ENCODE data around the gene ADCY5. TPM values are rescaled to one million over a fixed set of nuclear protein-coding genes. Genes with fewer than 3 reads are reported as not detected.

The ADCY5 gene
- total RNA-seq, 6 experiments from 2014 or later = 0.09 to 0.95 (median 0.19) TPM

DNA sequence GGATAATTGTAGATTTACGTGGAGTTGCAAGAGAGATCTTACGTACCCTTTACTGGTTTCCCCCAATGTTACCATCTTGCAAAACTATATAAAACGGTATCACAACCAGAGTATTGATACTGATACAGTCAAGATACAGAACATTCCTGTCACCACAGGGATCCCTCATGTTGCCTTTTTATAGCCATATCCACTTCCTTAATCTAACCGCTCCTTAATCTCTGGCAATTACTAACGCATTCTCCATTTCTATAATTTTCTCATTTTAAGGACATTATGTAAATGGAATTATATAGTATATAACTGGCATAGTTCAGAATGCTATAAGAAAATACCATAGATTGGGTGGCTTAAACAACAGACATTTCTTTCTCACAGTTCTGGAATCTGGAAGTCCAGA, 186.0 kb downstream of the ADCY5 start:
- Mint-ChIP-seq H3K36me3 (ENCODE audit: low read depth) (0 out of 2 replicates have a peak, but pooled peaks cover 8% of the 10 kb centered on the region), H3K9me3 (no peaks in the 10 kb centered on the region), H3K27me3 (ENCODE audit: insufficient read depth) (no peaks in the 10 kb centered on the region), H3K4me3 (no peak overlapping the region), H3K4me1 (ENCODE audit: low read depth) (peaks cover 8% of the 10 kb centered on the region), H3K27ac (no peak overlapping the region)
- no peak for TF ChIP-seq CTCF (IDR thresholded peaks at IDR 0.05)
- DNase-seq = no peak

DNA sequence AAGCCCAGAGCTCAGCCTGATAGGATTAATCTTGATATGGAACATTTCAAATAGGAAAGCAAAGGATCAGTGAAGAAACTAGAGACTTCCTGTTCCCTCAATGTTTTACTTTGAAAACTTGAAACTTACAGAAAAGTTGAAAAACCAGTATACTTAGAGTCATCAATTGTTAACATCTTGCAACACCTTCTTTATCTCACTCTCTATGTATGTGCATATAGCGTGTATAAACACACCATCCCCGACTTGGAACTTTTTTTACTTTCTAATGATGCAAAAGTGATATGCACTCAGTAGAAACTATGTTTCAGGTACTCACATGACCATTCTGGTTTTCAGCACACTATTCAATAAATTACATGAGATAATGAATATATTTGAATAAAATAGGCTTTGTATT, 186.7 kb downstream of the ADCY5 start:
- Mint-ChIP-seq H3K4me1 (ENCODE audit: low read depth) (peaks cover 8% of the 10 kb centered on the region), H3K27me3 (ENCODE audit: insufficient read depth) (no peaks in the 10 kb centered on the region)
- no peak for TF ChIP-seq CTCF (IDR thresholded peaks at IDR 0.05)

GRCh38 chr3:123261666-123262065, 187.2 kb downstream of the ADCY5 start:
- no peaks in the 10 kb centered on the region for H3K27me3 Mint-ChIP-seq (ENCODE audit: insufficient read depth)
- no peak overlapping the region for H3K27ac Mint-ChIP-seq
- H3K9me3 Mint-ChIP-seq = no peaks in the 10 kb centered on the region
- no peak for DNase-seq
- 0 out of 2 replicates have a peak, but pooled peaks cover 8% of the 10 kb centered on the region for H3K36me3 Mint-ChIP-seq (ENCODE audit: low read depth)
- no peak for TF ChIP-seq CTCF (IDR thresholded peaks at IDR 0.05)
- H3K4me3 Mint-ChIP-seq = no peak overlapping the region
- peaks cover 8% of the 10 kb centered on the region for H3K4me1 Mint-ChIP-seq (ENCODE audit: low read depth)

More for the DNA sequence above, 186.7 kb downstream of the ADCY5 start:
- DNase-seq = no peak
- Mint-ChIP-seq H3K27ac (no peak overlapping the region), H3K4me3 (no peak overlapping the region), H3K9me3 (no peaks in the 10 kb centered on the region), H3K36me3 (ENCODE audit: low read depth) (0 out of 2 replicates have a peak, but pooled peaks cover 8% of the 10 kb centered on the region)

DNA sequence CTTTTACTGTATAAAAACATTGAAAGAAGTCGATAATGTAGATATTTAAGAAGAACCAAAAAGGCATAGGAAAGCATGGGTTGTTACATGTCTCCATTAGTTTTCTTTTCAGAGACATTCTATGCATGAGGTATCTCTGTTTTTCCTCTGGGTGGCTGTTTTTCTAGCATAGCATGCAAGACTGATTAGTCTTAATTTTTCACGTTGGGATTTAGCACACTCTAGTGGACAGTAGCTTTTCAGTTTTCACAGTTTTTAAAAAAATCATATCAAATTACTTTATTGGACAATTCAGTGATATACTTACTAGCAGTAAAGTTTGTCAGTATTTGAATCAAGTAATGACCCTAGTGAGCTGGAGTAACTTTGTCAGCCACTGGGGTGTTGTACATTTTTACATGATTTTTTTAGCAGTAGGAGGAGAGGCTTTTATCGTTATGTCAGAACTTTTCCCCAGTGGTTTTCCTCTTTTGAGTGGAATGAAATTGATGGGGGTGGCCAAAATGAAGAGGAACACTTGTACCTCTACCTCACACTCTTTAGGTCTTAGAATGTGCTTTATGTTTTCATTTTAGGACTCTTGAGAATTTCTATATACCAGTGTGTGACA, 190.0 kb downstream of the ADCY5 start:
- DNase-seq = peak; percentile 69
- H3K27ac Mint-ChIP-seq = peak overlapping the region; percentile 18; the same call in 1 of the 2 replicates

GRCh38 chr3:123258359-123258758, 190.5 kb downstream of the ADCY5 start:
- Mint-ChIP-seq H3K27ac (peak overlapping the region; percentile 18; the same call in 1 of the 2 replicates), H3K4me1 (ENCODE audit: low read depth) (peaks cover 8% of the 10 kb centered on the region), H3K27me3 (ENCODE audit: insufficient read depth) (no peaks in the 10 kb centered on the region), H3K4me3 (no peak overlapping the region), H3K9me3 (no peaks in the 10 kb centered on the region), H3K36me3 (ENCODE audit: low read depth) (no peaks in the 10 kb centered on the region)
- no peak for DNase-seq
- no peak for TF ChIP-seq CTCF (IDR thresholded peaks at IDR 0.05)

More for the DNA sequence above, 190.0 kb downstream of the ADCY5 start:
- peak; percentile 86 for TF ChIP-seq CTCF (IDR thresholded peaks at IDR 0.05)
- Mint-ChIP-seq H3K9me3 (no peaks in the 10 kb centered on the region), H3K36me3 (ENCODE audit: low read depth) (no peaks in the 10 kb centered on the region), H3K4me1 (ENCODE audit: low read depth) (peaks cover 8% of the 10 kb centered on the region), H3K27me3 (ENCODE audit: insufficient read depth) (no peaks in the 10 kb centered on the region), H3K4me3 (no peak overlapping the region)

Measured in HFFc6 (cell line).